Measurements from ENCODE around the gene NRXN3. TPM values are rescaled to one million over a fixed set of nuclear protein-coding genes. Genes with fewer than 3 reads are reported as not detected.

The NRXN3 gene
- total RNA-seq, 1 donor from 2014 or later, result 18.0 TPM

- Mint-ChIP-seq H3K27ac (ENCODE audit: unreplicated experiment) (no peak overlapping the region), H3K4me3 (ENCODE audit: unreplicated experiment) (no peak overlapping the region), H3K4me1 (ENCODE audit: low read depth, unreplicated experiment) (no peaks in the 10 kb centered on the region), H3K36me3 (ENCODE audit: low read depth, unreplicated experiment) (no peaks in the 10 kb centered on the region), H3K9me3 (ENCODE audit: unreplicated experiment) (peaks cover 1% of the 10 kb centered on the region), H3K27me3 (ENCODE audit: low read depth, unreplicated experiment) (peaks cover 33% of the 10 kb centered on the region)
- TF ChIP-seq, protein P1, sequence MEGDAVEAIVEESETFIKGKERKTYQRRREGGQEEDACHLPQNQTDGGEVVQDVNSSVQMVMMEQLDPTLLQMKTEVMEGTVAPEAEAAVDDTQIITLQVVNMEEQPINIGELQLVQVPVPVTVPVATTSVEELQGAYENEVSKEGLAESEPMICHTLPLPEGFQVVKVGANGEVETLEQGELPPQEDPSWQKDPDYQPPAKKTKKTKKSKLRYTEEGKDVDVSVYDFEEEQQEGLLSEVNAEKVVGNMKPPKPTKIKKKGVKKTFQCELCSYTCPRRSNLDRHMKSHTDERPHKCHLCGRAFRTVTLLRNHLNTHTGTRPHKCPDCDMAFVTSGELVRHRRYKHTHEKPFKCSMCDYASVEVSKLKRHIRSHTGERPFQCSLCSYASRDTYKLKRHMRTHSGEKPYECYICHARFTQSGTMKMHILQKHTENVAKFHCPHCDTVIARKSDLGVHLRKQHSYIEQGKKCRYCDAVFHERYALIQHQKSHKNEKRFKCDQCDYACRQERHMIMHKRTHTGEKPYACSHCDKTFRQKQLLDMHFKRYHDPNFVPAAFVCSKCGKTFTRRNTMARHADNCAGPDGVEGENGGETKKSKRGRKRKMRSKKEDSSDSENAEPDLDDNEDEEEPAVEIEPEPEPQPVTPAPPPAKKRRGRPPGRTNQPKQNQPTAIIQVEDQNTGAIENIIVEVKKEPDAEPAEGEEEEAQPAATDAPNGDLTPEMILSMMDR (IDR thresholded peaks at IDR 0.05; ENCODE audit: insufficient read depth, low read depth, low read length), result no peak
- no peak for TF ChIP-seq EZH2 (IDR thresholded peaks at IDR 0.05; ENCODE audit: insufficient read depth, low read length)
- DNase-seq (ENCODE audit: low read depth), result no peak
- Histone ChIP-seq H3K27ac (ENCODE audit: low read depth, low read length) (no peak overlapping the region), H3K27me3 (ENCODE audit: insufficient read depth, low read length) (no peaks in the 10 kb centered on the region), H3K9me3 (ENCODE audit: insufficient read depth, low read depth, low read length) (no peaks in the 10 kb centered on the region), H3K4me2 (ENCODE audit: low read length) (no peak overlapping the region), H3K4me3 (ENCODE audit: insufficient read depth, low read depth, low read length) (no peak overlapping the region), H3K4me1 (ENCODE audit: insufficient read depth, low read length) (no peaks in the 10 kb centered on the region), H3K36me3 (ENCODE audit: insufficient read depth, low read length) (no peaks in the 10 kb centered on the region), H4K20me1 (ENCODE audit: insufficient read depth, low read length) (no peaks in the 10 kb centered on the region), H3K79me2 (ENCODE audit: insufficient read depth, low read length) (no peaks in the 10 kb centered on the region), H3K9ac (ENCODE audit: low read length) (no peak overlapping the region), H2AFZ (ENCODE audit: low read depth, low read length) (no peak overlapping the region)
- no peak for FAIRE-seq
Measured at GRCh38 chr14:78228702-78229327, 58.6 kb downstream of the NRXN3 start.

- H3K9me3 Mint-ChIP-seq (ENCODE audit: unreplicated experiment), result peaks cover 1% of the 10 kb centered on the region
- Histone ChIP-seq H3K9me3 (ENCODE audit: insufficient read depth, low read depth, low read length) (no peaks in the 10 kb centered on the region), H3K27ac (ENCODE audit: low read depth, low read length) (no peak overlapping the region), H3K27me3 (ENCODE audit: insufficient read depth, low read length) (no peaks in the 10 kb centered on the region), H3K9ac (ENCODE audit: low read length) (no peak overlapping the region), H3K4me3 (ENCODE audit: insufficient read depth, low read depth, low read length) (no peak overlapping the region), H3K36me3 (ENCODE audit: insufficient read depth, low read length) (no peaks in the 10 kb centered on the region), H3K79me2 (ENCODE audit: insufficient read depth, low read length) (no peaks in the 10 kb centered on the region), H4K20me1 (ENCODE audit: insufficient read depth, low read length) (no peaks in the 10 kb centered on the region), H3K4me1 (ENCODE audit: insufficient read depth, low read length) (no peaks in the 10 kb centered on the region), H2AFZ (ENCODE audit: low read depth, low read length) (no peak overlapping the region), H3K4me2 (ENCODE audit: low read length) (no peak overlapping the region)
- H3K27ac Mint-ChIP-seq (ENCODE audit: unreplicated experiment), result no peak overlapping the region
- peaks cover 37% of the 10 kb centered on the region for H3K27me3 Mint-ChIP-seq (ENCODE audit: low read depth, unreplicated experiment)
- FAIRE-seq (no peak), DNase-seq (ENCODE audit: low read depth) (no peak)
- TF ChIP-seq, protein P1 (IDR thresholded peaks at IDR 0.05; ENCODE audit: insufficient read depth, low read depth, low read length), result no peak
- TF ChIP-seq EZH2 (IDR thresholded peaks at IDR 0.05; ENCODE audit: insufficient read depth, low read length), result no peak
- no peaks in the 10 kb centered on the region for H3K36me3 Mint-ChIP-seq (ENCODE audit: low read depth, unreplicated experiment)
- H3K4me1 Mint-ChIP-seq (ENCODE audit: low read depth, unreplicated experiment), result no peaks in the 10 kb centered on the region
- no peak overlapping the region for H3K4me3 Mint-ChIP-seq (ENCODE audit: unreplicated experiment)
Measured at GRCh38 chr14:78232231-78233000, 62.2 kb downstream of the NRXN3 start.

DNA sequence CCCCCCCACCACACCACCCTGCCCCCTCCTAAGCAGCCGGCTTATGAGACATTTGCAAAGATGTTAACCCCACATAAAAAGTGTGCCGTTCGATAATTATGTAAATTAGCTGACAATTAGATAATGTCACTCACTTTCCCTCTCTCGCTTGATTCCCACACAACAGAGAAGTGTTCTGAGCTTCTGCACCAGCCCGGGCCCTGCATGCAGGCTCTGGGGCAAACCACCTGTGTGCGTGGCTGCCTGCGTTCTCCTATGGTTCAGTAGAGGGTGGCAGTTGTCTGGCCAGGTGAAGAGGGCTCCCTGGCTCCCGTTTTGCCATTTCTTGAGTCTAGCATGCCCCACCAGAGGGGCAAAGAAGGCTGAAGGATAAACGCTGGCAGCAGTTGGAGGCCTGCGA, 68.0 kb downstream of the NRXN3 start:
- no peaks in the 10 kb centered on the region for H3K27me3 ChIP-seq (ENCODE audit: insufficient read depth, low read length)
- FAIRE-seq, result no peak
- no peaks in the 10 kb centered on the region for H3K36me3 ChIP-seq (ENCODE audit: insufficient read depth, low read length)
- no peaks in the 10 kb centered on the region for H3K79me2 ChIP-seq (ENCODE audit: insufficient read depth, low read length)
- H3K9me3 Mint-ChIP-seq (ENCODE audit: unreplicated experiment), result peaks cover under 1% of the 10 kb centered on the region
- H3K36me3 Mint-ChIP-seq (ENCODE audit: low read depth, unreplicated experiment), result no peaks in the 10 kb centered on the region
- no peak overlapping the region for H3K4me2 ChIP-seq (ENCODE audit: low read length)
- no peaks in the 10 kb centered on the region for H3K4me1 ChIP-seq (ENCODE audit: insufficient read depth, low read length)
- H3K4me1 Mint-ChIP-seq (ENCODE audit: low read depth, unreplicated experiment), result no peaks in the 10 kb centered on the region
- no peak overlapping the region for H3K27ac Mint-ChIP-seq (ENCODE audit: unreplicated experiment)
- no peaks in the 10 kb centered on the region for H4K20me1 ChIP-seq (ENCODE audit: insufficient read depth, low read length)
- no peak overlapping the region for H3K27ac ChIP-seq (ENCODE audit: low read depth, low read length)
- H2AFZ ChIP-seq (ENCODE audit: low read depth, low read length), result no peak overlapping the region
- H3K9ac ChIP-seq (ENCODE audit: low read length), result no peak overlapping the region
- no peaks in the 10 kb centered on the region for H3K9me3 ChIP-seq (ENCODE audit: insufficient read depth, low read depth, low read length)
- no peak for TF ChIP-seq EZH2 (IDR thresholded peaks at IDR 0.05; ENCODE audit: insufficient read depth, low read length)
- H3K4me3 Mint-ChIP-seq (ENCODE audit: unreplicated experiment), result no peak overlapping the region
- no peak overlapping the region for H3K4me3 ChIP-seq (ENCODE audit: insufficient read depth, low read depth, low read length)
- peaks cover 31% of the 10 kb centered on the region for H3K27me3 Mint-ChIP-seq (ENCODE audit: low read depth, unreplicated experiment)
- DNase-seq (ENCODE audit: low read depth), result no peak

Measured in astrocyte (in vitro differentiated cells and primary cell).